Lower lobe of right lung (tissue), 2 donors: ENCODE measurements around the gene EFCAB12. TPM values are rescaled to one million over a fixed set of nuclear protein-coding genes. Genes with fewer than 3 reads are reported as not detected.

Experiments
- ATAC-seq, 2 donors: fragments of 200-7000 bp; cut with Tn5 transposase; one replicate each; pipeline ENCODE4 v1.9.1; 2020 to 2022; ENCODE audit warnings: mild to moderate bottlenecking in 2 of 2, moderate library complexity in 2 of 2
- DNase-seq: peaks from one replicate; pipeline ENCODE4 v3.0.0-alpha.2; 2020
- H3K27ac ChIP-seq: fragments of 200-600 bp; one replicate; pipeline ENCODE4 v1.8.0; 2022
- H3K27me3 ChIP-seq: fragments of 200-600 bp; one replicate; pipeline ENCODE4 v1.8.0; 2022; ENCODE audit warnings: low read depth
- H3K36me3 ChIP-seq: fragments of 200-600 bp; one replicate; pipeline ENCODE4 v1.8.0; 2022; ENCODE audit warnings: mild to moderate bottlenecking
- H3K4me1 ChIP-seq: fragments of 200-600 bp; one replicate; pipeline ENCODE4 v1.8.0; 2022
- H3K4me3 ChIP-seq: fragments of 200-600 bp; one replicate; pipeline ENCODE4 v1.8.0; 2022; ENCODE audit warnings: mild to moderate bottlenecking
- H3K9me3 ChIP-seq: fragments of 200-600 bp; one replicate; pipeline ENCODE4 v1.8.0; 2022
- CTCF ChIP-seq: fragments of 200-600 bp; IDR thresholded peaks from one replicate; pipeline ENCODE4 v1.8.0; 2022; ENCODE audit warnings: antibody characterized with exemption, mild to moderate bottlenecking
- intact Hi-C: fragments of 100-400 bp; cut with DNase I; formaldehyde crosslinking; loops from one replicate; pipeline ENCODE4 v1.11.0; 2022
- total RNA-seq: library from RNA; stranded (reverse); fragmentation: NEBNext Ultra II Directional; extraction: Animal tissue kit (Norgen Biotek cat#: 25700); gene quantifications from one replicate; pipeline ENCODE4 v1.2.1, GENCODE V29; 2021
- donor health status: DM: no; HTN: yes; CAD: no; lungs with severe emphysema.

Gene EFCAB12
- total RNA-seq, 1 donor from 2014 or later, result 4.8 TPM

GRCh38 chr3:129445471-129445870 lies 17.0 kb upstream of the EFCAB12 start:
- H3K9me3 ChIP-seq, result no peaks in the 10 kb centered on the region
- DNase-seq, result no peak

GRCh38 chr3:129442947-129443346 lies 14.5 kb upstream of the EFCAB12 start:
- Histone ChIP-seq H3K4me1 (peaks cover 54% of the 10 kb centered on the region), H3K27ac (no peak overlapping the region), H3K36me3 (peaks cover 1% of the 10 kb centered on the region), H3K9me3 (no peaks in the 10 kb centered on the region), H3K4me3 (no peak overlapping the region), H3K27me3 (no peaks in the 10 kb centered on the region)
- DNase-seq (no peak), ATAC-seq (no peak)
- no peak for TF ChIP-seq CTCF
- intact Hi-C loops, result no loop called here

More at GRCh38 chr3:129445471-129445870, 17.0 kb upstream of the EFCAB12 start:
- Histone ChIP-seq H3K27ac (no peak overlapping the region), H3K27me3 (no peaks in the 10 kb centered on the region), H3K4me1 (peaks cover 43% of the 10 kb centered on the region), H3K4me3 (no peak overlapping the region), H3K36me3 (peaks cover 6% of the 10 kb centered on the region)
- no peak for ATAC-seq
- TF ChIP-seq CTCF, result no peak
- intact Hi-C loops, result no loop called here

GRCh38 chr3:129442486-129442885 lies 14.1 kb upstream of the EFCAB12 start:
- Histone ChIP-seq H3K36me3 (peaks cover 6% of the 10 kb centered on the region), H3K9me3 (no peaks in the 10 kb centered on the region), H3K27ac (peak overlapping the region; percentile 91), H3K4me3 (no peak overlapping the region), H3K27me3 (no peaks in the 10 kb centered on the region), H3K4me1 (peaks cover 58% of the 10 kb centered on the region)
- intact Hi-C loops, result no loop called here
- ATAC-seq (no peak), DNase-seq (no peak)
- TF ChIP-seq CTCF, result no peak

- peaks cover 13% of the 10 kb centered on the region for H3K36me3 ChIP-seq
- ATAC-seq (no peak), DNase-seq (no peak)
- no peaks in the 10 kb centered on the region for H3K9me3 ChIP-seq
- H3K27me3 ChIP-seq, result no peaks in the 10 kb centered on the region
- no peak for TF ChIP-seq CTCF
- peak overlapping the region; percentile 88 for H3K4me3 ChIP-seq
- intact Hi-C loops, result no loop called here
- H3K4me1 ChIP-seq, result peaks cover 61% of the 10 kb centered on the region
- H3K27ac ChIP-seq, result peak overlapping the region; percentile 91
These were observed 13.3 kb upstream of the EFCAB12 start for GRCh38 chr3:129441782-129442181.

- no peak for TF ChIP-seq CTCF
- Histone ChIP-seq H3K4me1 (peaks cover 61% of the 10 kb centered on the region), H3K4me3 (peak overlapping the region; percentile 88), H3K9me3 (no peaks in the 10 kb centered on the region), H3K27ac (peak overlapping the region; percentile 91), H3K36me3 (peaks cover 19% of the 10 kb centered on the region), H3K27me3 (no peaks in the 10 kb centered on the region)
- DNase-seq (no peak), ATAC-seq (no peak)
- intact Hi-C loops, result no loop called here
These were observed 12.8 kb upstream of the EFCAB12 start for GRCh38 chr3:129441215-129441614.
